GM21723 (cell line): Measurements from ENCODE around the gene SESN3.
"Not testable (repeated sequence)": the region's sequence is repeated elsewhere in the genome, so short reads cannot be mapped to it uniquely, and the experiment has no call there.

ENCODE experiments used
- ATAC-seq: cut with Tn5 transposase; IDR thresholded peaks from one replicate; pipeline ENCODE4 v1.9.1; 2021; ENCODE audit warnings: mild to moderate bottlenecking, moderate library complexity; ENCODE audit not compliant: unreplicated experiment

The SESN3 gene

DNA sequence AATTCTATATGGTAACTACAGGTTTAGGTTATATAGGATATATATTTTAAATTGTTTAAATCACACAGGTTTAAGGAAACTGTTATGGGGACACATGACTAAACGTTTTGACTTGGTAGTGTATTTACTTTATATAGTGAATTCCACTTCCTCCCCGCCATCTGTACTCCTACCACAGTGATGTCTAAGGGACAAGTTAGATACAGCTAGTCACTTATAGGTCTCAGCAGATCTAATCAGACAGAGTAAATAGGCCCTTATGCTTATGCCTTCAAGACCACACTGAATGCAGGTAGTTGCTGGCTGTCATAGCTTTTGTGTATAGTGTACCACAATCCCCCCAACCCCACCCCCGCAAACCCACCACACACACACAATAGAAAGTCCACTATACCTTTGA, 8.2 kb downstream of the SESN3 start:
- ATAC-seq = no peak

DNA sequence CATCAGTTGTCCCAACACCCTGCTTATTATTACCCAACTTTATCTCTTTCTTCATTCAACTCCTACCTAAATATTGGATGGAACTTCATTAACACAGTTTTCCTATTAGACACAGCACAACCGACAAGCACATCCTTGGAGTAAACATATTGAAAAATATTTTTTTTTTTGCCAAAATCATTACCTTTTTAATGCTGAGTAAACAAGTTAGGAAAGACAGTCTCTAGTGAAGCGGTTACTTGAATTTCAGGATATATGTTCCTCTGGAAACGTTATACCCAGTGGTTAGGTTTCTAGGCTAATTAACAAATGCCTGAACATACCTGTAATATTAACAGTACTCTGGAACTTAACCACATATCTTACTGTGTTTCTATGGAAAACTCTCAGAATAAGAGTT, 11.4 kb downstream of the SESN3 start:
- no peak for ATAC-seq

DNA sequence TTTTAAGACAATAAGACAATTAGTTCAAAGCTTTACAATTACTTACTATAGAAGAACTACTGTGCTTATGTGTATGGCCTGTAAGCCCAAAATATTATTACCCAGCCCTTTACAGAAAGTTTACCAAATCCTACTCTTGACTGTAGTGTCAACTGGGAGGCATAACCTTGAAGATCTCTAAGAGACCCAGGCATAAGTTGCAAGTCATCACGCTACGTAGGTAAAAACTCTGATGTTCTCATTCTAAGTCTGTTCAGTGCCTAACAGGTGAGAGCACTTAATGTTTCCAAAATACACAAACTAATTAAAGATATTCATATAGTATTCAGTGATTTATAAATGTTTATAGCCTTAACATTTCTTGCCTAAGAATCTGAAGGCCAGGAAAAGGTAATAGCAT, 12.9 kb downstream of the SESN3 start:
- ATAC-seq = no peak

GRCh38 chr11:95212609-95213008, 18.4 kb downstream of the SESN3 start:
- ATAC-seq = no peak

GRCh38 chr11:95209535-95209934, 21.5 kb downstream of the SESN3 start:
- not testable (repeated sequence) for ATAC-seq

DNA sequence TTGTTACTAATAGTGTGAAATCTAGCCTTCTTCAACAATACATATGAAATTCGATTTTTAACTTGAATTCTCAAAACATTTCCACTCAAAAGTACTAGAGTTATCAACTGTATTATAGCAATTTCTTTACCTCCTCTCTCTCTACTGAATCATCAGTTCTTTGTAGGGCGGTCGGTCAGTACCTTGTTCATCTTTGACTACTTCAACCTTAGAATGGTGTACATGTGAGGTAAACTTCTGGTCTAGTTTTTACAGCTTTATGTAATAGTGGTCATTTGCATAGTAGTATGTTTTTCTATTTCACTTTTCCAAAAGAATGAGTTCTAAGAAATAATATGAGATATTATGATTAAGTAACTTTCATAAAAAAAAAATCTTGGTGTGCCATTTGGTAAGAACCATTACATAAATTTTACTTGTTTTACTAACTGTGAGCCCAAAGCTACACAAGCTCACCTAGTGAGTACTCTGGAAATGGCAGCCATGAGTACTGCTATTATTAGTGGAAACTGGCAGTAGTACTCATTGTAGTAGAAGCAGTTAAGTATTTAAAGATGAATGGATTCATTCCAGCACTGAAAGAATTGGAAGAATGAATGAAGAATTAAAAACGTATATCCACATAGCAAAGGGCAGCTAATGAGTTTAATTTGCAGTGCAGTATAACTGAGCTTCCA, 30.1 kb downstream of the SESN3 start:
- no peak for ATAC-seq

DNA sequence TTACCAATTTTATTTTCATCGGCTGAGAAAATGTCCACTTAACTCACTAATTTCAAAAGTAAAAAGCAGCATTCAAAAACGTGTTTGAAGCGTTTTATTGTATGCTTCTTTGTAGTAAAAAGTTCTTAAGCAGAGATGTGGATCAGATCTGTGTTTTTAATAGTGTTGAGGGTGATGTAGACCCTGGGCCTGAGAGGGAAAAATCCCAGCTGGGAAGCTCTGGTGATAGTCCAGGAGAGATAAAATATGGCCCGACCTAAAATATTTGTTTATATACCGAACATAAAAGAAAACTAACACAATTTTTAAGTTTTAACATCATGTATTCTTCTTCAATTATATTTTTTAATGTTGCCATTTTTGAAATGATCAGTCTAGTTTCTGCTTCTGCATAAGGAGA, 35.2 kb downstream of the SESN3 start:
- ATAC-seq = no peak

GRCh38 chr11:95193541-95193940, 37.5 kb downstream of the SESN3 start:
- no peak for ATAC-seq

- no peak for ATAC-seq
Measured at GRCh38 chr11:95192717-95193116, 38.3 kb downstream of the SESN3 start.

GRCh38 chr11:95187723-95188122, 43.3 kb downstream of the SESN3 start:
- no peak for ATAC-seq

- no peak for ATAC-seq
Measured at GRCh38 chr11:95182397-95182796, 48.6 kb downstream of the SESN3 start.

GRCh38 chr11:95175818-95176380, 55.1 kb downstream of the SESN3 start:
- no peak for ATAC-seq

- no peak for ATAC-seq
Measured at GRCh38 chr11:95170294-95170693, 60.7 kb downstream of the SESN3 start.

DNA sequence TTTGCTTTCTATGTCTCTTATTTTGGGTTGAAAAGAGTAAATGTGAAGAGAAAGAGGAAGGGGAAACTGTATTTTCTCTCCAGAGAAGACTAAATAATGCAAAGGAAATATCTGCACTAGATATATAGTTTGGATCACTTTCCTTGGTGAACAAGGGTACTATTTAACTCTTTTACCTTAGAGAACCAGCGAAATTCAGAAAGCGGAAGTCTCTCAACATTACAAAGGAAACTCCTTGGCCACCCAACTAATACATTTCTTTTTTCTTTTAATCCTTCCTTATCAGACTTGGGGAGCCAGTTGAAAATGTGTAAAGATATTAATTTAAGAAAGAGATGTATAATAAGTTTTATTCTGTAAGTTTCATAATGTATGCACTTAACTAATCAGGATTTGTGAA, 64.2 kb downstream of the SESN3 start:
- ATAC-seq = no peak

GRCh38 chr11:95165638-95166037, 65.4 kb downstream of the SESN3 start:
- no peak for ATAC-seq

GRCh38 chr11:95163106-95163505, 67.9 kb downstream of the SESN3 start:
- ATAC-seq = no peak

- no peak for ATAC-seq
Measured at GRCh38 chr11:95161248-95161647, 69.8 kb downstream of the SESN3 start.

DNA sequence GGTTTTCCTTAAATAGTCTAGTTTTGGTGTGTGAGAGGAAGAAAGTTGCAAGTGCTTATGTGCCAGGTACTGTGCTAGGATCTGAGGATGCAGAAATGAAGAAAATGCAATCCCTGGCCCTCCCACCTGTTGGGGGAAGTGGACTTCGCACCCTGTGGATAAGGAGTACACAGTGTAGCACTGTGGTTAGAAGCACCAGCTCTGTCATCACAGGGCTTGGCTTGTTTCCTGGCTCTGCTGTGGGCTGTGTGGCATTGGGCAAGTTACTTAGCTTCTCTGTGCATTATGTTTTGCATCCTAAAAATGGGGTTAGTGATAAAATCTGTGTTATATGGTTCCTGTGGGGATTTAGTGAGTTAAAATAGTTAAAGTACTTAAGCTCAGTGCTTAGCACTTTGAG, 73.2 kb downstream of the SESN3 start:
- no peak for ATAC-seq

DNA sequence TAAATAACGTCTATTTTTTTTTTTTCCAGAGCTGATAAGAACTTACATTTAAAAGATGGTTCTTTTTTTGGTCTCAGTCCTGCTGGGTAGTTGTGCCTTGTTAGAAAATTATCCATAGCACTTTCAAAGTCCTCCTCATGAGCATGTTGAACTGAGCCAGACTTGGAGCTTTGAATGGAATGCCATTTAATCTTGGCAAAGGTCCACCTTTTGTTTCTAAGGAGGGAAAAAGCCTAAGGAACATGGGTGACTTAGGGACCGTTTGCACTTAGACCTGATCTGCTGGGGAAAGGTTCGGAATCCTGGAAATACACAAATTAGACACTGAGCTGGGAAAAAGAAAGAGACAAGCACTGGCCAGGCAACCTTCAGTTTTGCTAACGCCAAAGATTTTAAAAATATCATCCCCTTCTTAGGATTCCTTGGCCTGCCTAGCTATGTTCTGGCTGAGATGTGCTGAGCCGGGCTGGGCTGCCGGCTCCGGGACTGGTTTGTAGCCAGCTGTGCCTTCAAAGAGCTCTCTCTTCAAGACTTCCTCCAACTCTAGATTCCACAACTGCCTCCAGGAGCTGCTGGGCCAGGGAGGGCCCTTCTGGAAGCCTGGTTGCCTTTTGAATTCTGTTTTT, 74.0 kb downstream of the SESN3 start:
- ATAC-seq = no peak

GRCh38 chr11:95156133-95156721, 74.8 kb downstream of the SESN3 start:
- no peak for ATAC-seq

DNA sequence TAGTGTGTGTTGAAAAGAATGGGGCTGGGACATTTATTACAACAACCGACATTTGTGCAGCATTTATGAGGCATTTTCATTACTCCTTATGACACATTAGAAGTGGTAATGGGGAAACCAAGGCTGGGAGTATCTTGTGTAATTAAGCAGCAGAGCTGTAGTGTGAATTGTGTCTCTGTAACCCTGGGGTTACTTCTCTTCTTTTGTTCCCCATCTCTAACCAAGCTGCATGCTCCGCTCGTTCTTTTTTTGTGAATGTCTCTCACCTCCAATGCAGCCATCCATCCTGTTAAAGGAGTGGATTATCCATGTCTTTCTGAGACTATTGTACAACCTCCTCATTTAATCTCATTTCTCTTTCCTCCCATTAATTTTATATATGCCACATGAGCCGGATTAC, 75.6 kb downstream of the SESN3 start:
- ATAC-seq = no peak

DNA sequence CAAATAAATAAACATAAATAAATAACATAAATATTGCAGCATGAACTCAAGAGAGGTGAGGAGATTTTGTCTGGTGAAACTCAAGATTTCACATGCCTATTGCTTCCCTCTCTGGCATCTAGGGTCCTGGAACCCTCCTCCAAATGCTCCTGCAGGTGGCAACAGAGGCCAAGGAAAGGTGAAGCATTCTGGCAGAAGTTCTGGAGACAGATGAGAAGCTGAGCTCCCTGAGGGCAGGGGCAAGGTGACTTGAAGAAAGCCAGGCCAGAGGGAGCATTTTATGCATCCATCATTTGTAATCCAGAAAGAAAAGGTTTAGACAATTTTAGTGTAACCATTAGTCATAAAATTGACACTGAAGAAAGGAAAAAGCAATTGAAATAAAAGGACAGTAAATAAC, 76.5 kb downstream of the SESN3 start:
- no peak for ATAC-seq
